GM19395 (cell line): ENCODE results near the gene ATG5.

Experiments used
- ATAC-seq: cut with Tn5 transposase; IDR thresholded peaks from one replicate; pipeline ENCODE4 v1.9.1; 2021; ENCODE audit warnings: mild to moderate bottlenecking, moderate library complexity; ENCODE audit not compliant: unreplicated experiment

ATG5 gene

GRCh38 chr6:106226676-106227075 is 98.9 kb downstream of the ATG5 start:
- no peak for ATAC-seq

GRCh38 chr6:106225581-106225980 is 100.0 kb downstream of the ATG5 start:
- ATAC-seq: no peak

GRCh38 chr6:106223300-106223930 is 102.1 kb downstream of the ATG5 start:
- ATAC-seq: peak; percentile 62

GRCh38 chr6:106220485-106220884 is 105.1 kb downstream of the ATG5 start:
- ATAC-seq: peak; percentile 73

- no peak for ATAC-seq
Measured at GRCh38 chr6:106216527-106216926, 109.0 kb downstream of the ATG5 start.

- ATAC-seq: no peak
Measured at GRCh38 chr6:106215608-106216007, 110.0 kb downstream of the ATG5 start.

GRCh38 chr6:106214531-106214930 is 111.0 kb downstream of the ATG5 start:
- no peak for ATAC-seq

- ATAC-seq: no peak
Measured at GRCh38 chr6:106213660-106214289, 111.8 kb downstream of the ATG5 start.

- no peak for ATAC-seq
Measured at GRCh38 chr6:106212576-106212975, 113.0 kb downstream of the ATG5 start.

- ATAC-seq: peak; percentile 76
Measured at GRCh38 chr6:106206905-106207304, 118.7 kb downstream of the ATG5 start.

- no peak for ATAC-seq
Measured at GRCh38 chr6:106204961-106205360, 120.6 kb downstream of the ATG5 start.

GRCh38 chr6:106199998-106200397 is 125.6 kb downstream of the ATG5 start:
- ATAC-seq: no peak

GRCh38 chr6:106199331-106199730 is 126.2 kb downstream of the ATG5 start:
- ATAC-seq: no peak

GRCh38 chr6:106197441-106197840 is 128.1 kb downstream of the ATG5 start:
- ATAC-seq: no peak

- peak; percentile 61 for ATAC-seq
Measured at GRCh38 chr6:106194949-106195921, 130.3 kb downstream of the ATG5 start.

- ATAC-seq: no peak
Measured at GRCh38 chr6:106192824-106193223, 132.7 kb downstream of the ATG5 start.

- no peak for ATAC-seq
Measured at GRCh38 chr6:106188104-106188794, 137.3 kb downstream of the ATG5 start.

- no peak for ATAC-seq
Measured at GRCh38 chr6:106187424-106187982, 138.1 kb downstream of the ATG5 start.

- ATAC-seq: no peak
Measured at GRCh38 chr6:106186714-106187113, 138.8 kb downstream of the ATG5 start.

- no peak for ATAC-seq
Measured at GRCh38 chr6:106186172-106186571, 139.4 kb downstream of the ATG5 start.

GRCh38 chr6:106185615-106186014 is 139.9 kb downstream of the ATG5 start:
- no peak for ATAC-seq
